Testis (tissue), 2 donors: ENCODE measurements around the gene NEK7.
"Not testable (repeated sequence)": the region's sequence is repeated elsewhere in the genome, so short reads cannot be mapped to it uniquely, and the experiment has no call there.

ENCODE experiments used
- CTCF ChIP-seq, 3 experiments: fragments of 450-650 bp in 2 of 3; fragments of 200-600 bp in 1 of 3; sonication (generic) in 1 of 3; IDR thresholded peaks; one replicate each; pipeline ENCODE4 v1.5.1; 2016 to 2019; ENCODE audit warnings: antibody characterized with exemption in 3 of 3, mild to moderate bottlenecking in 2 of 3, moderate library complexity in 1 of 3
- POLR2A ChIP-seq: fragments of 450-650 bp; IDR thresholded peaks from one replicate; pipeline ENCODE4 v1.6.1; 2017; ENCODE audit warnings: antibody characterized with exemption, mild to moderate bottlenecking, moderate library complexity

GRCh38 chr1:198130053-198130452 is 26.7 kb upstream of the NEK7 start:
- not testable (repeated sequence) for TF ChIP-seq POLR2A; CTCF (IDR thresholded peaks at IDR 0.05)
